ENCODE measurements around the gene CLSTN2. TPM values are rescaled to one million over a fixed set of nuclear protein-coding genes. Genes with fewer than 3 reads are reported as not detected.

The CLSTN2 gene
- 26.9 TPM for total RNA-seq

GRCh38 chr3:139935016-139935865 lies at the start of gene CLSTN2:
TSS of gene CLSTN2 (plus strand) at chr3:139935185.

All from camera-type eye (tissue), 1 donor.